HT-29 (cell line): ENCODE results near the gene RUNX1. TPM values are rescaled to one million over a fixed set of nuclear protein-coding genes. Genes with fewer than 3 reads are reported as not detected.

Source experiments
- DNase-seq: peaks from one replicate; pipeline ENCODE4 v3.0.0-alpha.2; 2015; ENCODE audit warnings: low spot score
- total RNA-seq: library from RNA; depleted of rRNA; stranded (reverse); fragments of >200 nt; shearing (Covaris generic); gene quantifications from 2 replicates; pipeline ENCODE4 v1.2.3, GENCODE V29; 2014

RUNX1 gene
- total RNA-seq, 1 experiment from 2014 or later: 26.7 TPM

DNA sequence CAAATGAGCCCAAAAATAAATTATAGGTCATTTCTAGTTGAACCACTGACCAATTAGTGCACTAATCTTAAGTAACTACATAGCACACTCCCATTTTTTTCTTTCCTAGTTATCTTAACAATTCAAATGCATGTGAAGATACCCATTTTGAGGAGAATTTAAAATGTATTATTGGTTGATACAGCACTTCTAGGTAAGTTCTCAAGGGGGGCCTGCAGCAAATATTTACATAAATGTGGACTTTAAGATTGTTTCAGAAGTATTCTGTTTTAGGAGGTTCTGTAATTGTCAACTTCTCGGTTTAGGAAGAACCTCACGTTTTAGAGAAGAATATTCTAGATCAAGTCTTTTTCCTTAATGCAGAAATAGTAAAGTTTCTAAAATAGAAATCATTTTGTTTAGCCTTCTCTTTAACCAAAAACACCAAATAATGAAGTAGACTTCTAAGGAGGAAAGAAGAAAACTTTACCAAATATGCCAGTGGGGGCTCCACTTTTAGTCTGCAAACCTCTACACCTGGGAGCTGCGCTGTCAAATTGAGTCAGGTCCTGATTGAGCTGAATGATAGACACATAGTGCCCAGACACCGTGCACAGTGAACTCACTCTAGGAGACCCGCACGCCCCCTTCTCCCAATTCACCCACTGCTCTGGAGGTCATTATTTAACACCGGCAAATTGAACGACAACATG is 144.4 kb downstream of the RUNX1 start:
- no peak for DNase-seq

DNA sequence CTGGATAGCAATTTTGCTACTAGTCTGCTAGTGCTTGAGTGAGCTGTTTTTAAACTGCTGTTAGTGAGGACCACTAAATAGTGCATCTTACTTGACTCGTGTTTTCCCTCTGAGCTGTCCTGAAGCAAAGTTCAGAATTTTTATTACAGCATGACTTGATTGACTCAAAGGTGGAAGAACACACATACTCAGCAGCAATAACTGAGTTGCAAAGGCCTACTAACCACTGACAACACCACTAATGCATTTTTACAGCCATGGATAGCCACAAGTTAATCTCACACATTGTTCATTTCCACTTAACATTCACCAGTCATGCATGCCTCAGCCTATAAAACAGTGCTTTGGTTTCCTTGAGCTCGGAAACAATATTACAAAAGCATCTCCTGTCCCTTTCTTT is 148.7 kb downstream of the RUNX1 start:
- no peak for DNase-seq

DNA sequence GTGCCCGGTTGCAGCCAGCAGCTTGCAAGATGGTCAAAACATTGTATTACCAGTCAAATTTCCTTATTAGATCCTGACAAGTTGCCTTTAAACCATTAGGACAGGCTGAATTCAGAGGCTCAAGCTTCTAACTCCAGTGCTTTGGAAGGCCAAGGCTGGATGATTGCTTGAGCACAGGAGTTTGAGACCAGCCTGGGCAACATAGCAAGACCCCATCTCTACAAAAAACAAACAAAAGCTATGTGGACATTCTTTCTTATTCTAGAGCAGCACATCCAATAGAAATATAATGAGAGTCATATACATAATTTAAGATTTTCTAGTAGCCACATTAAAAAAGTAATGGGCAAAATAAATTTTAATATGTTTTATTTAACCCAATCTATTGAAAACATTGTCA is 149.3 kb downstream of the RUNX1 start:
- DNase-seq: no peak

DNA sequence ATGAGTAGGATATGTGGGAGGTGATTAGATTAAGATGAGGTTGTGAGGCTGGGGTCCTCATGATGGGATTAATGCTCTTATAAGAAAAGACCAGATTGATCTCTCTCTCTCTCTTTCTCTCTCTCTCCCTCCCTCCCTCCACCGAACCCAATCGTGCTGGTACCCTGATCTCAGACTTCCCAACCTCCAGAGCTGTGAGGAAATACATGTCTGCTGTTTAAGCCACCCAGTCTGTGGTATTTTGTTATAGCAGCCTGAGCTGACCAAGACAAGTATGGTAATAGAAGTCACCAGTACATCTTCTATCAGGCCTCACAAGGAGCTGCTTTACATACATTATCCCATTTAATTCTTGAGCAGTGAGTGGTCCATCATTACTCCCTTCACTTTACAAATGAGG is 149.8 kb downstream of the RUNX1 start:
- no peak for DNase-seq

DNA sequence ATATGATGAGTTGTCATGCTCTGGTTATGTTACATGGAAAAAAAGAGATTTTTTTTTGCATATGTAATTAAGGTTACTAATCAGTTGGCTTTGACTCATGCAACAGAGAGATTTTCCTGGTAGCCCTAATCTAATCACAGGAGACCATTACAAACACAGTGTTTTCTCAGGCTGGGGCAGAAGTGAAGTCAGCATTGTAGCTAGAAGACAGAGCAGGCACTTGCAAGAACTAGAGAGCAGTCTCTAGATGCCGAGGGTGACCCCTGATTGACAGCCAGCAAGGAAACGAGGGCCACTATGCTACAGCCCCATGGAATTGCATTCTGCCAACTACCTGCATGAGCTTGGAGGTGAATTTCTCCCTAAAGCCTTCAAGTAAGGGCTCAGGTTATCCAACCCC is 151.3 kb downstream of the RUNX1 start:
- no peak for DNase-seq

DNA sequence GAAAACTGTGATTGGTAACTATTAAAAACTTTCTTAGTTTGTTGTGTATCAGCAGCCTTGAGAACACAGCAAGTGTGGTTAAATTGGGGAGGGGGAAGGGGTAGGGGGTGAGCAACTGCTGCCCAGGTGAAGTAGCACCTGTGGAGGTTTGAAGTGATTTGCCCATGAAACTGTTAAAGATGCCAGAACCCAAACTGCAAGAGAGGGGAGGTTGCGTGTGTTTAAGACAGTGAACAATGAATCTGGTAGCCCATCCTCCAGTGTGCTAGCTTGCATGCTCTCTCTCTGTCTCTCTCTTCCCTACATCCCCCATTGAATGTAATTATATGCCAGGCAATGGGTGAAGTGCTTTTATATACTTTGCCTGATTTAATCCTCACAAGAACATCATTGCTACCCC is 154.7 kb downstream of the RUNX1 start:
- no peak for DNase-seq

DNA sequence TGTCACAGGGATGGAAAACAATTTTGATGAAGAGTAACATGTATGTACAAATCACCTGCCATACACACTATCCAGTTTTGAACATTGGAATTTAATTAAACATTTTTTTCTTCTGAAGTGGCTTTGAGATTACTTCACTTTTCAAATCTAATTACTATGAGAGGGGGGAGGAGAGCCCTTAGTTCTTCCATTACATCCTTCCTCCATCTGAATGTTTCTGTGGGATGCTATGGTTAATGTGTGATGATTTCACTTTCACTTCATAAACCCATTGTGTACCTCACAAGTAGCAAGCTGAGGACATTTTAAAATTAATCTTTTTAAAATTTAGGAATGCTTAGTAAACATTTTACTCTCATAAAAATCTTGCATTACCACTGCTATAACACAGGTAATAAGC is 156.9 kb downstream of the RUNX1 start:
- no peak for DNase-seq

DNA sequence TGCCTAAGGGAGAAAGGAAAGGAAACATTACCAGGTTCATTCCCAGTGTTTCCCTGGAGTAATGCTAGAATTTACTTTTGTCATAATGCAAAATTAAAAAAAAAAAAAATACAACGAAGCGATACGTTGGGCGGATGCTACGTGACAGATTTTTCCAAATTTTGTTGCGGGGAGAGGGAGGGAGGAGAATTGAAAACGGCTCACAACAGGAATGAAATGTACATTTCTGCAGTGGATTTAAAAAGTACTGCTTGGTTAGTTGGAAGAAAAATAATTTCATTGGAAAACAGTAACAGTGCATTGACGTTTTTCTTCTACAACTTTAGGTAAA is 157.5 kb downstream of the RUNX1 start:
- DNase-seq: no peak

DNA sequence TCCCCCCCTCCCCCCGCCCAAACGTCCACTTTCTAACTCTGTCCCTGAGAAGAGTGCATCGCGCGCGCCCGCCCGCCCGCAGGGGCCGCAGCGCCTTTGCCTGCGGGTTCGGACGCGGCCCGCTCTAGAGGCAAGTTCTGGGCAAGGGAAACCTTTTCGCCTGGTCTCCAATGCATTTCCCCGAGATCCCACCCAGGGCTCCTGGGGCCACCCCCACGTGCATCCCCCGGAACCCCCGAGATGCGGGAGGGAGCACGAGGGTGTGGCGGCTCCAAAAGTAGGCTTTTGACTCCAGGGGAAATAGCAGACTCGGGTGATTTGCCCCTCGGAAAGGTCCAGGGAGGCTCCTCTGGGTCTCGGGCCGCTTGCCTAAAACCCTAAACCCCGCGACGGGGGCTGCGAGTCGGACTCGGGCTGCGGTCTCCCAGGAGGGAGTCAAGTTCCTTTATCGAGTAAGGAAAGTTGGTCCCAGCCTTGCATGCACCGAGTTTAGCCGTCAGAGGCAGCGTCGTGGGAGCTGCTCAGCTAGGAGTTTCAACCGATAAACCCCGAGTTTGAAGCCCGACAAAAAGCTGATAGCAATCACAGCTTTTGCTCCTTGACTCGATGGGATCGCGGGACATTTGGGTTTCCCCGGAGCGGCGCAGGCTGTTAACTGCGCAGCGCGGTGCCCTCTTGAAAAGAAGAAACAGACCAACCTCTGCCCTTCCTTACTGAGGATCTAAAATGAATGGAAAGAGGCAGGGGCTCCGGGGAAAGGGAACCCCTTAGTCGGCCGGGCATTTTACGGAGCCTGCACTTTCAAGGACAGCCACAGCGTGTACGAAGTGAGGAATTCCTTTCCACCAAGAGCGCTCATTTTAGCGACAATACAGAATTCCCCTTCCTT is 158.1 kb downstream of the RUNX1 start:
- DNase-seq: peak; percentile 35

DNA sequence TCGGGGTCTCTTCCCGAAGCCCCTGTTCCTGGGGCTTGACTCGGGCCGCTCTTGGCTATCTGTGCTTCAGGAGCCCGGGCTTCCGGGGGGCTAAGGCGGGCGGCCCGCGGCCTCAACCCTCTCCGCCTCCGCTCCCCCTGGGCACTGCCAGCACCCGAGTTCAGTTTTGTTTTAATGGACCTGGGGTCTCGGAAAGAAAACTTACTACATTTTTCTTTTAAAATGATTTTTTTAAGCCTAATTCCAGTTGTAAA is 158.7 kb downstream of the RUNX1 start:
- no peak for DNase-seq

DNA sequence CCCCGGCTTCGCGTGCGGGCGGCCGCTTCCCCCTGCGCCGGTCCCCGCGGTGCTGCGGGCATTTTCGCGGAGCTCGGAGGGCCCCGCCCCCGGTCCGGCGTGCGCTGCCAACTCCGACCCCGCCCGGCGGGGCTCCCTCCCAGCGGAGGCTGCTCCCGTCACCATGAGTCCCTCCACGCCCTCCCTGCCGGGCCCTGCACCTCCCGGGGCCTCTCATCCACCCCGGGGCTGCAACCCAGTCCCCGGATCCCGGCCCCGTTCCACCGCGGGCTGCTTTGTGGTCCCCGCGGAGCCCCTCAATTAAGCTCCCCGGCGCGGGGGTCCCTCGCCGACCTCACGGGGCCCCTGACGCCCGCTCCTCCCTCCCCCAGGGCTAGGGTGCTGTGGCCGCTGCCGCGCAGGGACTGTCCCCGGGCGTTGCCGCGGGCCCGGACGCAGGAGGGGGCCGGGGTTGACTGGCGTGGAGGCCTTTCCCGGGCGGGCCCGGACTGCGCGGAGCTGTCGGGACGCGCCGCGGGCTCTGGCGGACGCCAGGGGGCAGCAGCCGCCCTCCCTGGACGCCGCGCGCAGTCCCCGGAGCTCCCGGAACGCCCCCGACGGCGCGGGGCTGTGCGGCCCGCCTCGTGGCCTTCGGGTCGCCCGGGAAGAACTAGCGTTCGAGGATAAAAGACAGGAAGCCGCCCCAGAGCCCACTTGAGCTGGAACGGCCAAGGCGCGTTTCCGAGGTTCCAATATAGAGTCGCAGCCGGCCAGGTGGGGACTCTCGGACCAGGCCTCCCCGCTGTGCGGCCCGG is 159.2 kb downstream of the RUNX1 start:
- DNase-seq: peak; percentile 68

DNA sequence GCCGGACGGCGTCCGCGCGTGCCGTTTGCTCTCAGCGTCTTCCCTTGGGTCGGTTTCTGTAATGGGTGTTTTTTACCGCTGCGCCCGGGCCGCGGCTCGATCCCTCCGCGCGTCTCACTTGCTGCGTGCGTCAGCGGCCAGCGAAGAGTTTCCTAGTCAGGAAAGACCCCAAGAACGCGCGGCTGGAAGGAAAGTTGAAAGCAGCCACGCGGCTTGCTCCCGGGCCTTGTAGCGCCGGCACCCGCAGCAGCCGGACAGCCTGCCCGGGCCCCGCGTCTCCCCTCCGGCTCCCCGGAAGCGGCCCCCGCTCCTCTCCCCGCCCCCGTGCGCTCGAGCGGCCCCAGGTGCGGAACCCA is 159.8 kb downstream of the RUNX1 start:
- peak; percentile 53 for DNase-seq

DNA sequence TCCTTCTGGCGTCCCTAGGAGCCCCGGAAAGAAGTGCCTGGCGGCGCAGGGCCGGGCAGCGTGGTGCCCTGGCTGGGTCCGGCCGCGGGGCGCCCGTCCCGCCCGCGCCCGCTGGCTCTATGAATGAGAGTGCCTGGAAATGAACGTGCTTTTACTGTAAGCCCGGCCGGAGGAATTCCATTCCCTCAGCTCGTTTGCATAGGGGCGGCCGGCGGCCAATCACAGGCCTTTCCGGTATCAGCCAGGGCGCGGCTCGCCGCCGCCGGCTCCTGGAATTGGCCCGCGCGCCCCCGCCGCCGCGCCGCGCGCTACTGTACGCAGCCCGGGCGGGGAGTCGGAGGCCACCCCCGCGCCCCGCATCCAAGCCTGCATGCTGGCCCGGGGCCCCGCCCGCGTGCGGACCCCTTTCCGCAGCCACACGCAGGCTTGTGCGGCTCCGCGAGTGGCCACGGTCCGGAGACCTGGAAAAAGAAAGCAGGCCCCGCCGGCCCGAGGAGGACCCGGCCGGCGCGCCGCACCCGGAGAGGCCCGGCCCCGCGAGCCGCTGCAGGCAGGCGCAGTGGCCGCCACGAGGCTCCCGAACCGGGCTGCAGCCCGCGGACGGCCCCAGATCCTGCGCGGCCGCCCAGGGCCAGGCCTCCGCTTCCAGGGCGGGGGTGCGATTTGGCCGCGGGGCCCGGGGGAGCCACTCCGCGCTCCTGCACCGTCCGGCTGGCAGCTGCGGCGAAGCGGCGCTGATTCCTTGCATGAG is 160.4 kb downstream of the RUNX1 start:
- DNase-seq: peak; percentile 90

DNA sequence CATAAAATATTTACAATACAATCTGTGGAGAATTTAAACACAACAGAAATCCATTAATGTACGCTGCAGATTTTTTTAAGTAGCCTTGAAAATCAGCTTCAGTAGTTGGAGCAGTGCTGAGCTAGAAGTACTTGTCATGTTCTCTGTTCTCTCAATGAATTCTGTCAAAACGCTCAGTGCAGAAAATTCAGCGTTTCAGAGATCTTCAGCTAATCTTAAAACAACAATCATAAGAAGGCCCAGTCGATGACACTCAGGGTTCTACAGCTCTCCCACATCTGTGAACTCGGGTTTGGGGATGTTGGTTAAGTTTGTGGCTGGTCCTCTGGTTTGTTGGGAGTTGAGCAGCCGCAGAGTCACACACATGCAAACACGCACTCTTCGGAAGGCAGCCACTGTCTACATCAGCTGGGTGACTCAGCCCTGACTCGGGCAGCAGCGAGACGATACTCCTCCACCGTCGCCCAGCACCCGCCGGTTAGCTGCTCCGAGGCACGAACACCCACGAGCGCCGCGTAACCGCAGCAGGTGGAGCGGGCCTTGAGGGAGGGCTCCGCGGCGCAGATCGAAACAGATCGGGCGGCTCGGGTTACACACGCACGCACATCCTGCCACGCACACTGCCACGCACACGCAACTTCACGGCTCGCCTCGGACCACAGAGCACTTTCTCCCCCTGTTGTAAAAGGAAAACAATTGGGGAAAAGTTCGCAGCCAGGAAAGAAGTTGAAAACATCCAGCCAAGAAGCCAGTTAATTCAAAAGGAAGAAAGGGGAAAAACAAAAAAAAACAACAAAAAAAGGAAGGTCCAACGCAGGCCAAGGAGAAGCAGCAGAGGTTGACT is 161.2 kb downstream of the RUNX1 start:
- peak; percentile 64 for DNase-seq

DNA sequence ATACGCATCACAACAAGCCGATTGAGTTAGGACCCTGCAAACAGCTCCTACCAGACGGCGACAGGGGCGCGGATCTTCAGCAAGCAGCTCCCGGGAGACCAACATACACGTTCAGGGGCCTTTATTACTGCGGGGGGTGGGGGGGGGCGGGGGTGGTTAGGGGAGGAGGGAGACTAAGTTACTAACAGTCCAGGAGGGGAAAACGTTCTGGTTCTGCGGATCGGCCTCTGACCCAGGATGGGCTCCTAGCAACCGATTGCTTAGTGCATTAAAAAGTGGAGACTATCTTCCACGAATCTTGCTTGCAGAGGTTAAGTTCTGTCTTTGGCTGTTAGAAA is 162.0 kb downstream of the RUNX1 start:
- peak; percentile 43 for DNase-seq

DNA sequence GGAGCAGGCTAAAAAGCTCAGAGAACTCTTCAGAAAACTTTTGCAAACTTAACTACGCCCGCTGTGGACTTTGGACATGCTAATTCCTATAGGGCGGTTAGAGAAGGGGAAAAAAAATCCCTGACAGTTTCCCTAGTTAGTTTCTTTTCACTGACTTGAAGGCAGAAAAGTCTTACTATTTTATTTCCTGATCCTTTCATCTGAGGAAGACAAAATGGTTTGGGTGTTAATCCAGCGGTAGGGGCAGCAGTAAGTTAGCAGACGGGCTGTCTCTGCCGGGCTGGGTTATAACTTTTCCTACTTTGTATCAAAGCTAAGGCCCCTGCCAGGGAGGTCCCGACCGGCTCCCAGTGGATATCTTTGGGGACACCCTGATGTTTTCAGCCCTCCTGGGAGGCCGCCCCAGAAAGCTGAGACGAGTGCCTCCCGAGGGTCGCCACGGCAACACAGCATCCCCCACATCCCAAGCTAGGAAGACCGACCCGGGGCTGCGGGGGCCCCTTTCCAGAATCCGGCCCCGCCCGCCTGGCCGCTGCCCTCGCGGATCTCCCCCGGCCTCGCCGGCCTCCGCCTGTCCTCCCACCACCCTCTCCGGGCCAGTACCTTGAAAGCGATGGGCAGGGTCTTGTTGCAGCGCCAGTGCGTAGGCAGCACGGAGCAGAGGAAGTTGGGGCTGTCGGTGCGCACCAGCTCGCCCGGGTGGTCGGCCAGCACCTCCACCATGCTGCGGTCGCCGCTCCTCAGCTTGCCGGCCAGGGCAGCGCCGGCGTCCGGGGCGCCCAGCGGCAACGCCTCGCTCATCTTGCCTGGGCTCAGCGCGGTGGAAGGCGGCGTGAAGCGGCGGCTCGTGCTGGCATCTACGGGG is 162.6 kb downstream of the RUNX1 start:
- DNase-seq: peak; percentile 78

DNA sequence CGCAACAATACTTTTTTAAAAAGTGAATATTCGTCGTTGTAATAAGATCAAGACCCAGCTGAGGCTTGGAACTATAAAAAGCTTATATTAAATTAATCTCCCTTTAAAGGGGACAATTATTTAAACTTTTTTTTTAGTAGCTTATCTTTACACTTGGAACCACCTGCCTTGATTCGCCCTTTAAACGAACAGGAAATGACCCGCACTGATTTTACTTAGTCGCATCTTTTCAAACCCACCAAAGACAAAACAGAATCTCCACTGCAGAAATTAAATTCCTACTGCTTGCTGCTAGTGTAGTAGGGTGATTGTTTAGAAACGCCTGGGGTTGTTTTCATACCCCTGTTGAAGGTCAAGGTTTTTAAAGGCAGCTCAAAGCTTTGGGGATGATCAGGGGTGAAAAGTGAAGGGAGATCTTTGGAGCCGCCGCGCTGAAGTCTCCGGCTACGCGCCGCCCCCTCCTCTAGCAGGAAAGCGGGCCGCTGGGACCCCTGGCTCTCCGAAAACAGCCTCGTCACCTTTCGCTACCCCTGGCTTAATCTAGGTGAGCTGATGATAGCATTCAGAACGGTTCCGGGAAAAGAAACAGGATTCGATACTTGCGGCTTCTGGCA is 163.4 kb downstream of the RUNX1 start:
- no peak for DNase-seq

DNA sequence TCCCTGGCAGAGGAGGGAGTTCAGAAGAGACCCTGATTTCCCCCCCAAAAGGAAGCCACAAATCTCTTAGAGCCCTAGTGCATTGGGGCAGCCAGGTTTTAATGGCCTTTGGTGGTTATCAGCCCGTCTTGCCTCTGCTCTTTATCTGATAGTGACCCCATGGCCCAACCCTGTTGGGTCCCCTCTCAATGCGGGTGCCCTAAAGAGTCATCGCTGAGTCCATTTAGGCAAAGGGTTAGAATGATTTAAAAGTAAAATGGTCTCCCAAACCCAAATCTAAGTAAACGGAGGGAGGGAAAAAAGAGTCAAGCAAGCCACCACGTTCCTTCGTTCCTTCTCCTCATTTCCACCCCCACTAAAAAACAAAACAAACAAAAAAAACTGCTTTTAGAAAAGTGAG is 164.0 kb downstream of the RUNX1 start:
- DNase-seq: peak; percentile 47

DNA sequence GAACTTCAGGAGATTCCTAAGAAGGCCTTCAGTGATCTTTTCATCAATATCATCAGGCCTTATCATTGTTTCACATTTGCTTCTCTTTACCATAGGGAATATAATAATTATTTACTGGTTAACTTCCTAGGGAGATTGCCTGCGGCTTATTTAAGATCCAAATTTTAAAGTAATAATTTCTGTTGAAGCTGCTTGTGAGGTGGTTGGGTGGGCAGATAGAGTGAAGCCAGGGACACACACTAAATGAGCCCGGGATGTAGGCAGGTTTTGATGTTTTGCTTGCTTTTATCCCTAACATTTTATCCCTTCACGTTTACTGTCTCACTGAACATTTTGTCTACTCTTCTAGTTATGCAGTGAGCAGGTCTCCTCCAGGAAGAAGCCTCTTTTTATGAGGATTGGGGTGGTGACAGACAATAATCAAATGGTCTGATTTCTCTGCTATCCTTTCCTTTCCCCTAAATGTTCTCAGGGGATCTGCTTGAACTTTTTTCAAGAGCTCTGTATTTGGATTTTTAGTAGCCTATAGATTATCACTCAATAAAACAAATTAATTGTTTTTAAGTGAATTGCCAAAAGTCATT is 164.7 kb downstream of the RUNX1 start:
- DNase-seq: peak; percentile 49
